Stomach (tissue), 9 donors: ENCODE measurements around the gene NVL. TPM values are rescaled to one million over a fixed set of nuclear protein-coding genes. Genes with fewer than 3 reads are reported as not detected.

Source experiments
- DNase-seq, 2 donors: peaks; one replicate each; pipeline versions ENCODE4 v3.0.0 to v3.0.0-alpha.2; 2013 to 2019
- H3K27ac ChIP-seq, 5 donors: fragments of 200-600 bp in 4 of 5; sonication (generic) in 4 of 5; one replicate each; pipeline ENCODE4 v1.5.1; 2013 to 2019; ENCODE audit warnings: mild to moderate bottlenecking in 1 of 5, moderate library complexity in 1 of 5
- H3K27me3 ChIP-seq, 3 donors: fragments of 200-600 bp; sonication (generic); one replicate each; pipeline ENCODE4 v1.5.1; 2017 to 2019; ENCODE audit warnings: mixed run types in 1 of 3
- H3K36me3 ChIP-seq, 4 donors: fragments of 200-600 bp; sonication (generic); 1 replicate in 3 of 4; 2 replicates in 1 of 4; pipeline ENCODE4 v1.5.1; 2016 to 2019
- H3K4me1 ChIP-seq, 4 donors: fragments of 200-600 bp; sonication (generic); one replicate each; pipeline ENCODE4 v1.5.1; 2016 to 2019
- H3K4me3 ChIP-seq, 4 donors: fragments of 200-600 bp; sonication (generic) in 3 of 4; one replicate each; pipeline ENCODE4 v1.5.1; 2016 to 2019; ENCODE audit warnings: mild to moderate bottlenecking in 1 of 4
- H3K9me3 ChIP-seq, 4 donors: fragments of 200-600 bp; sonication (generic); one replicate each; pipeline ENCODE4 v1.5.1; 2016 to 2019
- EP300 ChIP-seq: sonication (generic); formaldehyde crosslinking; IDR thresholded peaks from one replicate; pipeline ENCODE4 v1.6.1; 2017; ENCODE audit warnings: antibody characterized with exemption
- POLR2A ChIP-seq, 4 donors: fragments of 450-650 bp; IDR thresholded peaks; one replicate each; pipeline ENCODE4 v1.6.1; 2016; ENCODE audit warnings: antibody characterized with exemption in 4 of 4, control low read depth in 2 of 4, mild to moderate bottlenecking in 1 of 4, moderate library complexity in 1 of 4
- POLR2AphosphoS5 ChIP-seq, 3 donors: sonication (generic); formaldehyde crosslinking; IDR thresholded peaks; one replicate each; pipeline ENCODE4 v1.6.1; 2016; ENCODE audit warnings: antibody characterized with exemption in 3 of 3
- WGBS, 5 donors: extraction: QIAGEN DNeasy Blood & Tissue Kit in 3 of 5; methylation state at CpG; one replicate each; pipeline versions ENCODE4 v1.1.5 to v1.1.7; 2013 to 2018; 5-methylcytosine and 5-hydroxymethylcytosine counted together
- intact Hi-C: fragments of 100-400 bp; cut with DNase I; formaldehyde crosslinking; loops from one replicate; pipeline ENCODE4 v1.15.1; 2023; ENCODE audit warnings: low total_unique reads
- polyA plus RNA-seq, 3 donors: library from polyadenylated mRNA; stranded (reverse); fragments of 200-250 nt; gene quantifications; one replicate each; pipeline ENCODE4 v1.2.3, GENCODE V29; 2013
- total RNA-seq, 5 donors: library from RNA; depleted of rRNA; stranded (reverse); fragments of >200 nt; gene quantifications; one replicate each; pipeline versions ENCODE4 v1.1.0 to v1.2.3, GENCODE V29; 2014 to 2016
- TF ChIP-seq, protein P1 (sequence below), 7 experiments: fragments of 450-650 bp in 4 of 7; fragments of 200-600 bp in 3 of 7; sonication (generic) in 3 of 7; IDR thresholded peaks; one replicate each; pipeline ENCODE4 v1.5.1; 2016 to 2019; ENCODE audit warnings: antibody characterized with exemption in 7 of 7, control low read depth in 2 of 7, mild to moderate bottlenecking in 1 of 7
- donor health status: healthy with polysubstance abuse.
- donor health status: Bipolar disorder and iron deficiency.
- donor health status: healthy.

Gene NVL
- total and polyA plus RNA-seq, 8 donors = 17.4 to 50.9 (median 33.2) TPM

DNA sequence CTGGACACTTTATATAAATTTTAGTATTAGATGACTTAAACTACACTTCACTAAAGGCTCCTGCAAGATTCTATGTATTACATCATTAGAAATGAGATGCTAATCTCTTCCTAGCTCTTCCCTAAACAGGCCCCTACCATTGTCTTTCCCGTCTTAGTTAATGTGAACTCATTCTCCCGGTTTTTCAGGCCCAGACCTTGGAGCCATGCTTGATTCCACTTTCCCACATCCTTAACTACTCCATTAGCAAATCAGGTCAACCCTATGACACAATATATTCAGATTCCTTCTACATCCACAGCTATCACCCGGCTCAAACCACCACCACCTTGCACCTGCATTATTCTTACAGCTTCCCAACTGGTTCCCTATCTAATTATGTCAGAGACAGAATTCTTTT, 73.3 kb downstream of the NVL start:
- no peak for DNase-seq
- Histone ChIP-seq H3K4me1 (peaks cover 0 to 1% (median 0%) of the 10 kb centered on the region in 4 donors), H3K27ac (no peak overlapping the region), H3K9me3 (no peaks in the 10 kb centered on the region), H3K4me3 (no peak overlapping the region), H3K27me3 (no peaks in the 10 kb centered on the region), H3K36me3 (peaks cover 3 to 16% (median 6%) of the 10 kb centered on the region in 4 donors)
- WGBS, 5 donors = 61 to 82% (median 78%) methylated on average over 3 of the region's 3 CpGs
- intact Hi-C loops = no loop called here
- no peak for TF ChIP-seq POLR2A (IDR thresholded peaks at IDR 0.05)
- TF ChIP-seq POLR2AphosphoS5 (IDR thresholded peaks at IDR 0.05) = no peak
- TF ChIP-seq, protein P1, sequence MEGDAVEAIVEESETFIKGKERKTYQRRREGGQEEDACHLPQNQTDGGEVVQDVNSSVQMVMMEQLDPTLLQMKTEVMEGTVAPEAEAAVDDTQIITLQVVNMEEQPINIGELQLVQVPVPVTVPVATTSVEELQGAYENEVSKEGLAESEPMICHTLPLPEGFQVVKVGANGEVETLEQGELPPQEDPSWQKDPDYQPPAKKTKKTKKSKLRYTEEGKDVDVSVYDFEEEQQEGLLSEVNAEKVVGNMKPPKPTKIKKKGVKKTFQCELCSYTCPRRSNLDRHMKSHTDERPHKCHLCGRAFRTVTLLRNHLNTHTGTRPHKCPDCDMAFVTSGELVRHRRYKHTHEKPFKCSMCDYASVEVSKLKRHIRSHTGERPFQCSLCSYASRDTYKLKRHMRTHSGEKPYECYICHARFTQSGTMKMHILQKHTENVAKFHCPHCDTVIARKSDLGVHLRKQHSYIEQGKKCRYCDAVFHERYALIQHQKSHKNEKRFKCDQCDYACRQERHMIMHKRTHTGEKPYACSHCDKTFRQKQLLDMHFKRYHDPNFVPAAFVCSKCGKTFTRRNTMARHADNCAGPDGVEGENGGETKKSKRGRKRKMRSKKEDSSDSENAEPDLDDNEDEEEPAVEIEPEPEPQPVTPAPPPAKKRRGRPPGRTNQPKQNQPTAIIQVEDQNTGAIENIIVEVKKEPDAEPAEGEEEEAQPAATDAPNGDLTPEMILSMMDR (IDR thresholded peaks at IDR 0.05) = no peak
- TF ChIP-seq EP300 = no peak

DNA sequence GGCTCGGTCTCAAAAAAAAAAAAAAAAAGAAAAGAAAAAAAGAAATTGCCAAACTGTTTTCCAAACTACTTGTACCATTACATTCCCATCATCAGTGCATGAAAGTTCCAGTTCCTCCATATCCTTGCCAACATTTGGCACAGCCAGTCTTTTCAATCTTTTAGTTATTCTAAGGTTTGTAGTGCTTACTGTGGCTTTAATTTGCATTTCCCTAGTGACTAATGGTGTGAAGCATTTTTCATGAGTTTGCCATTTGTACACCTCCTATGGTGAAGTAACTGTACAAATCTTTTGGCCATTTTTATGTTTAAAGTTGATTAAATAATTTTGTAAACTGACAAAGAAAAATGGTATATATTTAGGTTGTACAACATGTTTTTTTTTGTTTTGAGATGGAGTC, 76.3 kb downstream of the NVL start:
- H3K4me1 ChIP-seq = no peaks in the 10 kb centered on the region
- DNase-seq = no peak
- no peak overlapping the region for H3K4me3 ChIP-seq
- intact Hi-C loops = no loop called here
- no peaks in the 10 kb centered on the region for H3K9me3 ChIP-seq
- 83 to 100% (median 100%) methylated on average over 1 of the region's 1 CpG for WGBS, 5 donors
- TF ChIP-seq POLR2AphosphoS5 (IDR thresholded peaks at IDR 0.05) (no peak), EP300 (no peak), POLR2A (IDR thresholded peaks at IDR 0.05) (no peak)
- TF ChIP-seq, protein P1 (IDR thresholded peaks at IDR 0.05) = no peak
- no peaks in the 10 kb centered on the region for H3K27me3 ChIP-seq
- peaks cover 11 to 30% (median 20%) of the 10 kb centered on the region in 4 donors for H3K36me3 ChIP-seq
- H3K27ac ChIP-seq = no peak overlapping the region

DNA sequence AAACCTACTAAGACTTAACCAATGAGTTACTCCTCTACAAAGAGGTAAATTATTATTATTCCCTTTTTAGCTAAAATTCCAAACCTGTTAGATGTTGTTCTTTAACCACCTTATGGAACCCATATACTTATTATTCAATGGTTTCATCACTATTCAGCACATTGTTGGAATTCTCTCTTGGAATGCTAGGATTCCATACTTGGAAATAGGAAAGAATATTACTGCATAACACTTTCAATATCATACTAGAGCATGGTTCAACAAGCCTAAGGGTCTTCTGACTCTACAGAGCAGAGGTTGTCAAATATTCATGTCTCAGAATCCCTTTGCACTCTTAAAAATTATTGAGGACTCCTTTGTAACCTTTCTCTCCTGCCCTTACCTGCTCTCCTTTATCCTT, 77.5 kb downstream of the NVL start:
- H3K27ac ChIP-seq = no peak overlapping the region
- TF ChIP-seq EP300 = no peak
- TF ChIP-seq POLR2AphosphoS5 (IDR thresholded peaks at IDR 0.05) = no peak
- TF ChIP-seq, protein P1 (IDR thresholded peaks at IDR 0.05) = no peak
- TF ChIP-seq POLR2A (IDR thresholded peaks at IDR 0.05) = no peak
- peaks cover 16 to 43% (median 32%) of the 10 kb centered on the region in 4 donors for H3K36me3 ChIP-seq
- H3K27me3 ChIP-seq = no peaks in the 10 kb centered on the region
- no peaks in the 10 kb centered on the region for H3K4me1 ChIP-seq
- no peak overlapping the region for H3K4me3 ChIP-seq
- DNase-seq = no peak
- no peaks in the 10 kb centered on the region for H3K9me3 ChIP-seq
- intact Hi-C loops = no loop called here

DNA sequence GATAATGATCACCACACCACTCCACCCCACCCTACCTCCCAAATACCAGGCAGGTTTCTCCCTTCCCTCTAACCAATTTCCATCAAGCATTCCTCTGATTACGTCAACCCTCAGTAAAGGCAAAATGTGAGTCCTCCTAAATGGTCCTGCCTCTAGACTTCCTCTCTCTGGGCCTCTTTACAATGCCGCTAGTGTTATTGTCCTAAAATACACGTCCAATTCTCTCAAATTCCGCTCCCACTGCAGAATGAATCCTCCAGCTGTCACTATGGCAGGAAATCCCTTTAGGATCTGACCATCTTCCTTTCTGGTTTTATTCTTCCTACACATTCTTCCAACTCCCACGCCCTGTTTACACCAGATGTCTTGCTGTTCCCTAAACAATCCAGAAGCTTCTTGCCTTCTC, 78.2 kb downstream of the NVL start:
- TF ChIP-seq POLR2A (IDR thresholded peaks at IDR 0.05) (no peak), POLR2AphosphoS5 (IDR thresholded peaks at IDR 0.05) (no peak), EP300 (no peak)
- TF ChIP-seq, protein P1 (IDR thresholded peaks at IDR 0.05) = no peak
- 82 to 85% (median 83%) methylated on average over 5 of the region's 5 CpGs for WGBS, 5 donors
- Histone ChIP-seq H3K27ac (no peak overlapping the region), H3K27me3 (no peaks in the 10 kb centered on the region), H3K36me3 (peaks cover 16 to 50% (median 38%) of the 10 kb centered on the region in 4 donors), H3K4me3 (no peak overlapping the region), H3K4me1 (no peaks in the 10 kb centered on the region), H3K9me3 (no peaks in the 10 kb centered on the region)
- intact Hi-C loops = no loop called here
- peak in 1 of 2 donors; percentile 8 for DNase-seq
